Caki2 (cell line): ENCODE data around the gene PRCC. TPM values are rescaled to one million over a fixed set of nuclear protein-coding genes. Genes with fewer than 3 reads are reported as not detected.

ENCODE experiments used
- DNase-seq: peaks from one replicate; pipeline ENCODE4 v3.0.0-alpha.2; 2015; ENCODE audit warnings: low read depth
- in situ Hi-C: cut with HindIII; loops from 2 replicates; pipeline ENCODE4 v1.10.0; 2016; ENCODE audit warnings: low sequenced_read_pairs, low pct_unique_long_range_greater_than_20kb, mixed read lengths
- total RNA-seq: library from RNA; depleted of rRNA; stranded (reverse); fragments of >200 nt; shearing (Covaris generic); gene quantifications from 2 replicates; pipeline ENCODE4 v1.2.3, GENCODE V29; 2014; ENCODE audit warnings: low replicate concordance; rRNA removed

Gene PRCC
- total RNA-seq: 29.4 and 50.9 TPM in 2 replicates

DNA sequence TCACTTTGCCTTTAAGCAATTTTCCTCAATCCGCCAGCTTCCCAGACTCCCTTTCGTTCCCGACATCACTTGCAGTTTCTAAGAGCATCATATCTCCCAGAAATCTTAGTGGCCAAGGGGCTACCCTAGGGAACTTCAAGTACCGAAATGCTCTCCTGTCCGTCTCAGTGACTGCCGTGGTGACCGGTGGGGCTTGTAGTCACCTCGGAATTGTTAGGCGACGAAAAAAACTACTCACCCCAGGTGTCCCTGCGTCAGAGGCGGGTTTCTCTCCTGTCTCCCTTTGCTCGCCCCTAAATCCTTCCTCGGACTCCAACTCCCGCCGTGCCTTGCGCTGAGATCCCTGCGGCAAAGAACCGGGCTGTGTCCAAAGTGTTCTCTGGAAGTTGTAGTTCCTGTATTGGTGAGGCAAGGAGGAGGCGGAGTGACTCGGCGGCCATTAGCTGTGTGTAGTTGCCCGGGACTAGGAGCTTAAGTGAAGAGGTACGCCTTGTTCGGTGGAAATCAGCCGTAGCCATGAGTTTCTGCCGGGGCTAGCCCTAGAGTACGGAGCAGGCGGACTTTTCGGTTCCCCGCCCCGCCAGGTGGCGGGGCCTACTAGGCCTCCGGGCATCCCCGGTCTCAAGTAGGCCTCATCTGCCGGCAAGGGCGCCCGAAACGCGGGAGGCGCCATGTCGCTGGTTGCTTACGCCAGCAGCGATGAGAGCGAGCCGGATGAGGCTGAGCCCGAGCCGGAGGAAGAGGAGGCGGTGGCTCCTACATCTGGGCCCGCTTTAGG lies at the start of gene PRCC:
TSS of gene PRCC (plus strand) at position 435 of the 778 bp plus-strand sequence. CDS start at position 672, 237 bp downstream.
- in situ Hi-C loops: no loop called here
- DNase-seq: peak; percentile 100

- in situ Hi-C loops: no loop called here
- DNase-seq: no peak
Observed at GRCh38 chr1:156721131-156721530, 46.2 kb upstream of the PRCC start.

GRCh38 chr1:156721535-156721934 lies 45.8 kb upstream of the PRCC start:
- DNase-seq: no peak
- in situ Hi-C loops: no loop called here

- in situ Hi-C loops: no loop called here
- DNase-seq: peak; percentile 85
Observed at GRCh38 chr1:156725683-156726280, 41.6 kb upstream of the PRCC start.

- peak; percentile 70 for DNase-seq
Observed at GRCh38 chr1:156726549-156727226, 40.6 kb upstream of the PRCC start.

GRCh38 chr1:156727492-156727891 lies 39.8 kb upstream of the PRCC start:
- no peak for DNase-seq
- in situ Hi-C loops: no loop called here

More at GRCh38 chr1:156726549-156727226, 40.6 kb upstream of the PRCC start:
- in situ Hi-C loops: no loop called here

- in situ Hi-C loops: no loop called here
- peak; percentile 58 for DNase-seq
Observed at GRCh38 chr1:156727926-156728598, 39.3 kb upstream of the PRCC start, which contains the start of gene METTL25B. TSS of gene METTL25B (plus strand) at chr1:156728469. CDS start at chr1:156729105, 636 bp downstream.

DNA sequence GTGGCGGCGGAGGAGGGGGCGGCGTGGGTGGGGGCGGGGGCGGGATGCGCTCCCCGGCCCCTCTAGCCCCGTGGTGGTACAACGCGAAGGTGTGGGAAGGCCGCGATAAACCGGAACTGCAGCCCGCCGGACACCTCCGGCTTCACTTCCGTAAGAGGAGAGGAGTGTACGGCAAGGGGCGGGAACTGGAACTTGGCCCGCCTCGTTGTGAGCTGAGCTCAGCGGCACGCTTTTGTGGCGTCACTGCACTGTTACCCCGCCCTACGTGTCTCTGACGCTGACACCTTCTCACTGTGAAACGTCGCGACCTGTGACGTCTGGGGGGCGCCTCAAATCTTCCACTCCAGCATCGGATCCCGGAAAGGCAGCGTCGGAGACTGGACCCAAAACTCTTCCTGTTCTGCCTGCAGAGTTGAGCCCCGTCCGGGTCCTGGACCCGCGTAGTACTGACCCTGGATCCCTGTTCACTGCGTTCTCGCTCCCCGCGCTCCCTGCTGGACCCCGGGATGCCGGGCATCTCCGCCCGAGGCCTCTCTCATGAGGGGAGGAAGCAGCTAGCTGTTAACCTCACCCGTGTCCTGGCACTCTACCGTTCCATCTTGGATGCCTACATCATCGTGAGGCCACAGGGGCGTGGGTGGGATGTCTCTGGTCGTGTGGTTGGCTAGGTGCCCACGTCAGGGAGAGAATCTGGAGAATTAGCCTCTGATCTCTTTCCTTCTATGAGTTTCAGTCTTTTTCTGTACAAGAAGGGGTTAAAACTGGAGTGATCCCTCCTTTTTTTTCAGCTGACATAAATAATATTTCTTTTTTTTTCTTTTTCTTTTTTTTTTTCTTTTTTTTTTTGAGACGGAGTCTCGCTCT lies 38.5 kb upstream of the PRCC start, which contains the start of gene ISG20L2:
TSS of gene ISG20L2 (minus strand) at position 168 of the 864 bp plus-strand sequence. CDS start 1,114 bp downstream, outside the sequence.
- in situ Hi-C loops: no loop called here

DNA sequence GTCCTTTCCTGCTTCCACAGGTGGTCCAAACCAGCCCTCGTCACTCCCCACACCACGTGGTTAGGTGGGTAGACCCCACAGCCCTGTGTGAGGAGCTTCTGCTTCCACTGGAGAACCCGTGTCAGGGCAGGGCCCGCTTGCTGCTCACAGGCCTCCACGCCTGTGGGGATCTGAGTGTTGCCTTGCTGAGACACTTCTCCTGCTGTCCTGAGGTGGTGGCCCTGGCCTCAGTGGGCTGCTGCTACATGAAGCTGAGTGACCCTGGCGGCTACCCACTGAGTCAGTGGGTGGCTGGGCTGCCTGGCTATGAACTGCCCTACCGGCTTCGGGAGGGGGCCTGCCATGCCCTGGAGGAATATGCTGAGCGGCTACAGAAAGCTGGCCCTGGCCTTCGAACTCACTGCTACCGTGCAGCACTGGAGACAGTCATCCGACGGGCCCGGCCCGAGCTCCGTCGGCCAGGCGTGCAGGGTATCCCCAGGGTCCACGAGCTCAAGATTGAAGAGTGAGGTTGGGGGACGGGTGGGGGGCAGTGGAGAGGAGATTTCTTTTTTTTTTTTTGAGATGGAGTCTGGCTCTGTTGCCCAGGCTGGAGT lies 33.2 kb upstream of the PRCC start:
- DNase-seq: no peak
- in situ Hi-C loops: no loop called here

More for the DNA sequence above, 38.5 kb upstream of the PRCC start, which contains the start of gene ISG20L2:
- peak; percentile 90 for DNase-seq

GRCh38 chr1:156738407-156738806 lies 28.9 kb upstream of the PRCC start:
- in situ Hi-C loops: no loop called here
- no peak for DNase-seq

GRCh38 chr1:156738916-156739315 lies 28.4 kb upstream of the PRCC start:
- in situ Hi-C loops: no loop called here
- no peak for DNase-seq

GRCh38 chr1:156740237-156740740 lies 27.0 kb upstream of the PRCC start:
- in situ Hi-C loops: no loop called here

DNA sequence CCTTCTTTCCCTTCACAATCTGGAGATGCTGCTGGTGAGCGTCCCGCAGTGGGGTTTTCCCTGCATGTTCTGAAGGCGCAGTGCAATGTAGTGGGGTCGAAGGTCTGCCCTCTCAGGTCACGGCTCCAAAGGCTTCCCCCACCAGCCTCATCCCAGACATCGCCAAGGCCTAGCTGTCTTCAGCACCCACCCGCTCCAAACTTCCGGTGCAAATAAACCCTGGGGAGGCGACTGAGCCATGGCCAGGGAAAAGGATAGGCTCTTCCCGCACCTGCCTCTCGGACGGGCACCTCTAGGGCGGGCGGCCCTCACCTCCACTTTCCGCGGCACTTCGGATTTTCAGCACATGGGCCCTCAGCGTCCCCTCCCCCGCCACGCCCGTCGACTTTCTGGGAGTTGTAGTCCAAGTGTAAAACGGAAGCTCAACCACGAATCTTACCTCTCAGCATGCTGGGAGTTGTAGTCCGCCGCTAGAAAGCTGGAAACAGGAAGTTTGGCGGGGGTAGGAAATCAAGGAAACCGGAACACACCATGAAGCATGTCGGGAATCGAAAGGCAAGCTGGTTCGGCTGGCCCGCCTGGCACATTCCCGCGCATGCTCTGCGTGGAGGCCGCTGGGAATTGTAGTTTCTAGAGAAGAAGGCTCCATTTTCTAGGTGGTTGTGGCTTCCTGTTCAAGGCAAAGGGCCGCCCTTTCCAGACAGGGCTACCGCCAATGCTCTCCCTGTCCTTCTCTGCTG lies 26.4 kb upstream of the PRCC start, which contains the start of gene MRPL24:
TSS of gene MRPL24 (minus strand) at position 348 of the 740 bp plus-strand sequence. CDS start 2,384 bp downstream, outside the sequence.
- in situ Hi-C loops: no loop called here
- DNase-seq: peak; percentile 99

More at GRCh38 chr1:156740237-156740740, 27.0 kb upstream of the PRCC start:
- DNase-seq: no peak

GRCh38 chr1:156741481-156741983 lies 25.8 kb upstream of the PRCC start:
- no peak for DNase-seq
- in situ Hi-C loops: no loop called here

DNA sequence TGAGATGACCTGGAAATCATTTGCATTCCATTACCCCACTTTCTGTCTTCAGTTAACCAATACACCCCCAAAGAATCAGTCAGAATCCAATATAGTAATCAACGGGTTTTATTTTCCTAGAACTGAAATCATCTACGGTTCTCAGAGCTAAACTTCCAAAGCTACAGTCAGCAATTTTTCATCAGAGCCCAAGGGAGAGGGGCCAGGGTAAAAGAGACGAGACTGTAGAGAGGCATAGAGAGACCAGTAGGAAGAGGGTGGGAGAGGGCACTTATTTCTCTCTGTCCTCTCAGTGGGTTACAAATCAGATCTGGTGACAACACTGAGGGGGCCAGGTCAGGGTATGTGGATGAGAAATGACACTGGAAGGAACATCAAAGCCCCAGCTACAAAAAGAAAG lies 25.3 kb upstream of the PRCC start:
- in situ Hi-C loops: no loop called here

DNA sequence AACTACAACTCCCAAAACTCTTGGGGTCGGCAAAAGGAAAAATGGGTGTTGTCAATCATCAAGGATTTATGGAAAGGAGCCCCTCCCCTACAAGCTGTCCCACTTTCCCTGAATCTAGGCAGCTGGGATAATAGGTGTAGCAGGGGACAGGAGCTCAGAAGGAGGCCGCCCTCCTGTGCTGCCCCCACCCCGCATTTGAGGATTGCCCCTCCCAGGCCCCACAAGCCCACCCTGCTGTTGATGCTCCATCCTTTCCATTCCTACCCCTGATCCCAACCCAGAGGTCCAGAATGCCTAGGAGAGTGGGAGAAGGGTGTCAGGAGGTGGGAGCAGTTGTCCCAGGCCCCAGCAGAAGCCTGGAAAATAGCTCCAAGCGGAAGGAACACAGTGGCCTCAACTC lies 24.5 kb upstream of the PRCC start:
- in situ Hi-C loops: no loop called here
- DNase-seq: no peak

More for the DNA sequence above, 25.3 kb upstream of the PRCC start:
- DNase-seq: no peak
